Activated CD8-positive, alpha-beta T cell treated with anti-CD3 and anti-CD28 coated beads, Interleukin-2, amount 10 ng/mL, durations not matched to agents 7 days and 5 days (primary cell): ENCODE data around the gene TPM4. TPM values are rescaled to one million over a fixed set of nuclear protein-coding genes. Genes with fewer than 3 reads are reported as not detected.
A peak's percentile ranks its signal among the peaks of the same experiment; 100 is the strongest.

Experiments used
- ATAC-seq: fragments of 150-1000 bp; cut with Tn5 transposase; one replicate; pipeline ENCODE4 v1.10.0; 2021; ENCODE audit warnings: moderate library complexity
- CTCF ChIA-PET: fragments of 350-600 bp; sonication (Branson Sonifier 250); formaldehyde crosslinking; loops from one replicate; lab custom pipeline; 2021; ENCODE audit warnings: antibody characterized with exemption; lab: Charles Lee
- POLR2A ChIA-PET: fragments of 350-600 bp; sonication (Branson Sonifier 250); formaldehyde crosslinking; loops from one replicate; lab custom pipeline; 2021; ENCODE audit warnings: antibody characterized with exemption; lab: Charles Lee
- DNase-seq: peaks from one replicate; pipeline ENCODE4 v3.0.0-alpha.2; 2020
- H3K27ac Mint-ChIP-seq: one replicate; pipeline ENCODE4 v1.8.0; 2021; ENCODE audit warnings: mild to moderate bottlenecking, mixed read lengths
- H3K27me3 Mint-ChIP-seq: one replicate; pipeline ENCODE4 v1.8.0; 2021; ENCODE audit warnings: low read depth, mixed read lengths
- H3K36me3 Mint-ChIP-seq: one replicate; pipeline ENCODE4 v1.8.0; 2021; ENCODE audit warnings: low read depth, mixed read lengths
- H3K4me1 Mint-ChIP-seq: one replicate; pipeline ENCODE4 v1.8.0; 2021; ENCODE audit warnings: low read depth, mixed read lengths
- H3K4me3 Mint-ChIP-seq: one replicate; pipeline ENCODE4 v1.8.0; 2021; ENCODE audit warnings: mild to moderate bottlenecking, mixed read lengths
- H3K9me3 Mint-ChIP-seq: one replicate; pipeline ENCODE4 v1.8.0; 2022; ENCODE audit warnings: mixed read lengths; ENCODE audit not compliant: insufficient read depth
- total RNA-seq, 2 experiments: library from RNA; stranded (reverse); gene quantifications; one replicate each; pipeline ENCODE4 v1.2.3, GENCODE V29; 2021

The TPM4 gene
- total RNA-seq, 2 experiments from 2014 or later, result 424 to 436 TPM

DNA sequence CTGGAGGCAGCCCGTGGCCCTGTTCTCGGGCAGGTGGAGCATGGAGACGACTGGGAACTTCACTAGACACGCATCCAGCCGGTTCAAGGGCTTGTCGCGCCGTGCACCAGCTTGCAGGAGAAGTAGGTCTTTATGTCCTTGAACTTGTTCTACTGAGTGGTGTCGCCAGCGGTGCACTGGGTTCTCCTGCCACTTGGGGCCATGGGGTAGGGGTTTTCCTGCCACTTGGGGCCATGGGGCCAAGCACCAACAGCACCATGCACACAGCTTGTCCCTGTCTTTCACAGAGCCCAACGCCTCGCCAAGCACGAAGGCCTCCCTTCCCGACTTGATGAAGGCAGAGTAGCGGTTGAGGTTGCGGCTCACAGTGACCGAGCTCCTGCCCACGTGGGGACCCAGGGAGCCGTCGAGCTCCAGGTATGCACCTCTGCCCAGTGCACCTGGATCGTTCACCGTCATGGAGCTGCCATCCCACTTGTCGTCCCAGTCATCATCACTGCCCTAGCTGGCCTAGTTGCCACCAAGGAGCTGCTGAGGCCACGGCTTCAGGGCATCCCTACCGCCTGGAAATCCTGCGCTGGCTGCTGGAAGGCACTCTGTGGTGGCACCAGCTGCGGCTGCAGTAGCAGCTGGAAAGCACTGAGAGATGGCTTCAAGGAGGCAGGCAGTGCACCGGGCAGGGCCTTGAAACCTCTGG lies 40.5 kb upstream of the TPM4 start:
- DNase-seq (no peak), ATAC-seq (no peak)
- H3K4me3 Mint-ChIP-seq, result no peak overlapping the region
- no peaks in the 10 kb centered on the region for H3K36me3 Mint-ChIP-seq
- CTCF ChIA-PET, result interaction anchor here (0.6 kb wide), 1 partner anchor 406 kb away, joined by 3 read pairs; no protein-coding TSS in a partner anchor
- peaks cover 2% of the 10 kb centered on the region for H3K27me3 Mint-ChIP-seq
- POLR2A ChIA-PET, result no interaction called here
- peaks cover 7% of the 10 kb centered on the region for H3K4me1 Mint-ChIP-seq
- H3K9me3 Mint-ChIP-seq, result no peaks in the 10 kb centered on the region
- no peak overlapping the region for H3K27ac Mint-ChIP-seq

DNA sequence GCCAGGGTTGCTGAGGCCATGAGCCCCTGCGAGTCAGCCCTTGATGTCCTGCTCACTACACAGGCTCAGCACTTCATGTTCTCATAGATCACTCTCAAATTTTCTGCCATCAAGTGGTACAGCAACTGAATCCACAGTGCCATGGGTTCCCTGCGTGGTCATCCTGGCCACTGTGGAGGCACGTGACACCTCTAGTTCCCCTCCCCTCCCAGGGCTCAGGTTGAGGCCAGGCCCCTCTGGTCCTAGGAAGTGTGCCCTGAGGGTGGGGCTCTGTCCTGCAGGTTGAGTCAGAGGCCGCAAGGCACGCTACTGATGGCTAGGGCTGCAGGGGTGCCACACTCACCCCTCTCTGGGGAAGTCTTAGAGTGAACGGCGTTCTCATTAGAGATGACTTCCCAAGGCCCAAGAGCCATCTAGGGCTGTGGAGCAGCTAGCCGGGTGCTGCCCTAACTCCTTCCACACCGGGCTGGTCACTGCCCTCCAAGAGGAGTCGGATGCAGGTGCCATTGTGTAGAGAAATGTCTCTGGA lies 39.8 kb upstream of the TPM4 start:
- peaks cover 12% of the 10 kb centered on the region for H3K4me1 Mint-ChIP-seq
- H3K27ac Mint-ChIP-seq, result no peak overlapping the region
- no peaks in the 10 kb centered on the region for H3K36me3 Mint-ChIP-seq
- ChIA-PET CTCF (no interaction called here), POLR2A (no interaction called here)
- H3K9me3 Mint-ChIP-seq, result no peaks in the 10 kb centered on the region
- ATAC-seq (no peak), DNase-seq (no peak)
- H3K4me3 Mint-ChIP-seq, result no peak overlapping the region
- H3K27me3 Mint-ChIP-seq, result peaks cover 2% of the 10 kb centered on the region

DNA sequence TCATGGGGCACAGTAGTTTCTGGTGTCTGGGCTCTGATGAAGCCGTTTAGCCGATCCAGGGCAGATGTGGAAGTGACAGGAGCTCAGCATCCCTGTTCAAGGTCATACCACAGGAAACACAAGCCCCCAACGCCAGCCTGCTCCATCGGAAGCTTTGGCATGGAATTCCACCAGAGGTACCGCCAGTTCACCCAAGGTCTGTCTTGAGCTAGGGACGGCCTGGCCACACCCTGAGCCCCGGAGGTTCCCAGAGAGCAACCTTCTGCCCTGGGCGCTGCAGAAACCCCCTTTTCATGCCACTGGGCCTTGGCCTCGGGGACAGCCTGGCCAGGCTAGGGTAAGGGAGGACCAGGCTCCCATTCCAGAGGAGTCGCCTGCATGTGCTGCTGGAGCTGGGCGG lies 39.4 kb upstream of the TPM4 start:
- H3K36me3 Mint-ChIP-seq, result no peaks in the 10 kb centered on the region
- no peak overlapping the region for H3K27ac Mint-ChIP-seq
- no peak for ATAC-seq
- DNase-seq, result no peak
- H3K4me3 Mint-ChIP-seq, result no peak overlapping the region
- peaks cover 2% of the 10 kb centered on the region for H3K27me3 Mint-ChIP-seq
- H3K9me3 Mint-ChIP-seq, result no peaks in the 10 kb centered on the region
- peaks cover 17% of the 10 kb centered on the region for H3K4me1 Mint-ChIP-seq
- CTCF ChIA-PET, result no interaction called here
- POLR2A ChIA-PET, result no interaction called here

DNA sequence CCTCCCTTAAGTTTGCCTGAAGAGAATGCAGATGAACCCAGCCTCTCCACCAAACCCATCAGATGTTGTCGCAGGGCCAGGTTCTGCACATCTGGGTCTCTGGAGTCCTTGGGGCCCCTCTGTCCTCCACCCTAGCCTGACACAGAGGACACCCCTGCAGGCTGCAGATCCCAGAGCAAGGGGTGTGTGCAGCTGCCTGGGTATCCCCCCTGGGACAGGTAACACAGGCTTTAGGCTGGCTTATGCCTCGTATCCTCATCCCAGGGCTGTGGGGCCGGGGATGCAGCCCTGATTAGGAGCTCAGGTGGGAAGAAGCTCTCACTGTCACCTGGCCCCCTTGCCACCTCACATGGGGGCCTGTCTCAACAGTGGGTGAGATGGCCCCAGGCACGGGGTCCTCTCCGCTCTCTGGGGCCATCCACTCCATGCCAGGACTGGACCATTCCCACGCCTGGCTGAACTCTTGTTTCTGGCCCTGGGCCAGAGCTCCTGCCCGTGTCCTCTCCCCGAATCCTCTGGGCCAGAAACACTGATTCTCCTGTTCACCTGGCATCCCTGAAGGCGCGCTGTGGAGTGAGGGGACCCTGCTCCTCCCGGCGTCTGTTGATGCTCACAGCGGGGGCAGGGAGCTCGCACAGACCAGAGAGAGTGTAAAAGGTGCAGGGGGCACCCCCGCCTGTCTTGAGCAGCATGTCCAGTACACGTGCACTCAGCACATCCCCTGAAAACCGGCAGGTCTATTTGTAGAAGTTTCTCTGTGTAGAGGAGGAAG lies 38.7 kb upstream of the TPM4 start:
- ATAC-seq (no peak), DNase-seq (no peak)
- Mint-ChIP-seq H3K4me3 (no peak overlapping the region), H3K27ac (no peak overlapping the region), H3K4me1 (peaks cover 17% of the 10 kb centered on the region), H3K27me3 (peaks cover 5% of the 10 kb centered on the region), H3K36me3 (no peaks in the 10 kb centered on the region), H3K9me3 (no peaks in the 10 kb centered on the region)
- CTCF ChIA-PET, result no interaction called here
- POLR2A ChIA-PET, result no interaction called here

DNA sequence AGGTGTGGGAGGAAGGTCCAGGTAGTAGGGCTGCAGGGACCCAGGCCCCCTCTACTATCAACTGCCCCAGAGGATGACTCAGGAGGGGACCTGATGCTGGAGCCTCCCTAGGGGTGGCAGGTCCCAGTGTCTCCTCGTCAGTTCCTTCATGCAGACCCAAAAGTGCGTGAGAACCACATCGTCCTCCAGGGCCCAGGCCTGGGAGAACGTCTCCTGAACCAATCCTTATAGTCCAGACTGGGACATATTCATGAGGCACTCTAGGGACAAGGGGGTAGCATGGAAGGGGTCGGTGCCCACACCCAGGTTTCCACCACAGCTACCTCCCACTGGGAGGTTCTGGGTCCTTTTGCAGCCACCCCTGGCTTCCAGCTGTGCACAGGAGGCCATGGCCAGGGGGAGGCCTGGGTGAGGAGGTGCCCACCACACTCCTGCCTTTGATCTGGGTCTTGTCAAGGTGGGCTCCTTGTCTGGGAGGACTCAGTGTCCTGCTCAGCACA lies 38.0 kb upstream of the TPM4 start:
- ATAC-seq, result no peak
- CTCF ChIA-PET, result no interaction called here
- Mint-ChIP-seq H3K9me3 (no peaks in the 10 kb centered on the region), H3K36me3 (no peaks in the 10 kb centered on the region), H3K4me1 (peaks cover 17% of the 10 kb centered on the region), H3K27me3 (peaks cover 9% of the 10 kb centered on the region), H3K27ac (no peak overlapping the region), H3K4me3 (no peak overlapping the region)
- DNase-seq, result no peak
- POLR2A ChIA-PET, result no interaction called here

DNA sequence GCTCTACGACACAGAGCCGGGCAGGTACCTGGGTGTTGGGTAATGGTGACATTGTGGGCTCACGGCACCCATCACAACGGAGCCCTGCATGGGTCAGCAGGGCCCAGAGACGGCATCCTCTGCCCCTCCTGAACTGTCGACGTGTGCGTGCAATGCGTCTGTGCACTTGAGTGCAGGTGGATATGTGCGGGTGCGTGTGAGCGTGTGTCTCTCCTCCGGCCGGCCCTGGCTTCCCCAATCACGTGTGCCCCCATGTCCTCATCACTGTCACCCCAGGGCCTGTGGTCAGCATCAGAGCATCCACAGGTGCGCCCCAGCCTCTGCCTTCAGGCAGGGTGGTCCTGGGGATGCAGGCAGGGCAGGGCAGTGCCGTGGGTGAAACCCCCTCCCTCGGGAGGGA lies 37.2 kb upstream of the TPM4 start:
- Mint-ChIP-seq H3K27ac (no peak overlapping the region), H3K4me1 (peaks cover 17% of the 10 kb centered on the region), H3K9me3 (no peaks in the 10 kb centered on the region), H3K27me3 (peaks cover 14% of the 10 kb centered on the region), H3K4me3 (no peak overlapping the region), H3K36me3 (no peaks in the 10 kb centered on the region)
- no peak for DNase-seq
- ATAC-seq, result no peak
- ChIA-PET CTCF (interaction anchor here (3.6 to 4.0 kb wide), 3 partner anchors 22 to 146 kb away, joined by 38 to 49 read pairs (median 44); partner anchors contain the start of gene FAM32A), POLR2A (no interaction called here)

DNA sequence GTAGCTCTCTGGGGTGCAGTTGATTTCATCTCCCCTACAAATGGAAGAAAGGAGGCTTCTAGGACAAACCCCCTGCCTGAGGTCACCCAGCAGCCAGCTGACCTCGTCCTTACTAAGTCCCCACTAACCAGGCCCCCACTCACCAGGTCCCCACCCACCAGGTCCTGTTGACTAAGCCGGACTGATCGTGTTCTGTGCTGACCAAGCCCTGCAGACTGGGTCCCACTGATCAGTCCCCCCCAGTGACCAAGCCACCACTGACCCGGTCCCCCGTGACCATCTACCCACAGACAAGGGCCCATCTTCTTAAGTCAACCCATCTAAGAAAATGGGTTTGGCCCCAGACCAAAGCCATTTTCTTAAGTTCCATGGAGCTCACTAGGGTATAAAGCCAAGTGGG lies 36.8 kb upstream of the TPM4 start:
- ATAC-seq (no peak), DNase-seq (no peak)
- peaks cover 17% of the 10 kb centered on the region for H3K4me1 Mint-ChIP-seq
- CTCF ChIA-PET, result interaction anchor here (1.4 to 4.0 kb wide), 5 partner anchors 22 to 228 kb away, joined by 4 to 49 read pairs (median 38); partner anchors contain the start of gene FAM32A
- H3K4me3 Mint-ChIP-seq, result no peak overlapping the region
- H3K9me3 Mint-ChIP-seq, result no peaks in the 10 kb centered on the region
- H3K27ac Mint-ChIP-seq, result no peak overlapping the region
- POLR2A ChIA-PET, result no interaction called here
- H3K36me3 Mint-ChIP-seq, result no peaks in the 10 kb centered on the region
- H3K27me3 Mint-ChIP-seq, result peaks cover 14% of the 10 kb centered on the region

DNA sequence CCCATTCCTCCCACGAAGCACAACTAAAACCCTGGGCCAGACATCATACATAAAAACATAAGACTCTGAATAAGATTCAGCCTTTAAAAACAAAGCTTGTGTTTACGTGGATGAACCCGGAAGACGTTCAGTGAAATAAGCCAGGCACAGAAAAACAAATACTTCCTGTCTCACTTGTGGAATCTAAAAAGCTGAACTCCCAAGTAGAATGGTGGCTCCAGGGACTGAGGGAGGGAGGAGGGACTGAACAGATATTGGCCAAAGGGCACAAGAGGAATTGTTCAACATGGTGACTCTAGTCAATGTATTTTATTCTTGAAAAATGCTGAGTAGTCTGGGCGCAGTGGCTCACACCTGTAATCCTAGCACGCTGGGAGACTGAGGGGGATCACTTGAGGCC lies 35.7 kb upstream of the TPM4 start:
- no peaks in the 10 kb centered on the region for H3K9me3 Mint-ChIP-seq
- peaks cover 17% of the 10 kb centered on the region for H3K4me1 Mint-ChIP-seq
- CTCF ChIA-PET, result interaction anchor here (0.8 to 4.0 kb wide), 28 partner anchors 11 to 411 kb away, joined by 3 to 49 read pairs (median 8); partner anchors contain the start of genes AP1M1, FAM32A, HSH2D and RAB8A
- H3K4me3 Mint-ChIP-seq, result no peak overlapping the region
- no peaks in the 10 kb centered on the region for H3K36me3 Mint-ChIP-seq
- POLR2A ChIA-PET, result interaction anchor here (1.8 kb wide), 1 partner anchor 145 kb away, joined by 6 read pairs; the partner anchor contains the start of gene FAM32A
- H3K27ac Mint-ChIP-seq, result peak overlapping the region; percentile 18
- H3K27me3 Mint-ChIP-seq, result peaks cover 14% of the 10 kb centered on the region
- no peak for ATAC-seq
- no peak for DNase-seq

DNA sequence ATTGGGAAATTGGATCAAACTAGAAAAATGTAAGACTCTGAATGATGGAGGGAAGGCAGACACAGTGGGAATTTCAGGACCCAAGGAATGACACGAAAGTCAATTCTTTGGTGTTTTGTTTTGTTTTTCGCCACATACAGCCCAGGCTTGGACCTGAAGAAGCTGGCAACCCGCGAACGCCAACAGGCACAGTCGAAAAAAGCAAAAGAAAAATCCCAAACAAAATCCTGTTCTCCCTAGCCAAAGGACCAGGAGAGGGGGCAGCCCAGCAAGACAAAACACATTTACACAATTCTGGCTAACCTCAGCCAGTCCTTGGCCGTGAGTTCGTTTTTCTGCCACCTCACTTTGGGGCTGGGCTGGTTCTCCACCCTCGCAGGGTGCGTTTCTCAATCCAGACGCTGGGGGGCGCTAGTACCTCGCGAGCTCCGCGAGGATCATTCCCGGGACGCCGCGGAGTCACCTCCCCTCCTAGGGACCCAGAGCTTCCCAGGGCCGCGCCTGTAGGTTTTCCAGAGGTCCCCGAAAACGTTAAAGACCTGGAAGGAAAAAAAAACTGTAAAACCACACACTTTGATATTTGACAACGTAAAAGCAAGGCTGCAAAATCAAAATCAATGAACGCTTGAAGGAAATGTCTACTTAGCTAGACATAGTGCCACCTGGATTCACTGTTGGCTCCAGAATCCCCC lies 34.9 kb upstream of the TPM4 start:
- ChIA-PET CTCF (interaction anchor here (0.6 to 4.0 kb wide), 56 partner anchors 9 to 421 kb away, joined by 3 to 49 read pairs (median 4); partner anchors contain the start of genes AP1M1, FAM32A, HSH2D and RAB8A), POLR2A (interaction anchor here (0.6 to 1.8 kb wide), 5 partner anchors 68 to 161 kb away, joined by 3 to 6 read pairs (median 4); partner anchors contain the start of genes FAM32A and HSH2D)
- ATAC-seq (peak; percentile 80), DNase-seq (peak; percentile 81)
- Mint-ChIP-seq H3K4me1 (peaks cover 17% of the 10 kb centered on the region), H3K36me3 (no peaks in the 10 kb centered on the region), H3K4me3 (peak overlapping the region; percentile 38), H3K27ac (peak overlapping the region; percentile 39), H3K9me3 (no peaks in the 10 kb centered on the region), H3K27me3 (peaks cover 14% of the 10 kb centered on the region)

DNA sequence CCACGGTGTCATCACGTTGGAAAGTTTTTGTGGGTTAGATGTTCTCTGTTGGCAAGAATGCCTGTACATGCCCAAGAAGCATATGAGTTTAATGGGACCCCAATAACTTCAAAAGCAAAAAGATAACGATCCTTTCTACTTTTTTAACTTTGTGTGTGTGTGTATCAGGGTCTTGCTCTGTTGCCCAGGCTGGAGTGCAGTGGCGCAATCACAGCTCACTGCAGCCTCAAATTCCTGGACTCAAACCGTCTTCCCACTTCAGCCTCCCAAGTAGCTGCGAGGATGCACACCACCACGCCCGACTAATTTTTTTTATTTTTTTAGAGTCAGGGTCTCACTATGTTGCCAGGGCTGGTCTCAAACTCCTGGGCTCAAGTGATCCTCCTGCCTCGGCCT lies 34.3 kb upstream of the TPM4 start:
- Mint-ChIP-seq H3K27me3 (peaks cover 14% of the 10 kb centered on the region), H3K4me3 (no peak overlapping the region), H3K27ac (no peak overlapping the region), H3K9me3 (no peaks in the 10 kb centered on the region), H3K36me3 (no peaks in the 10 kb centered on the region), H3K4me1 (peaks cover 17% of the 10 kb centered on the region)
- ChIA-PET POLR2A (interaction anchor here (0.6 to 1.8 kb wide), 4 partner anchors 68 to 143 kb away, joined by 3 to 6 read pairs (median 4); partner anchors contain the start of genes FAM32A and HSH2D), CTCF (interaction anchor here (0.6 to 4.0 kb wide), 52 partner anchors 9 to 421 kb away, joined by 3 to 49 read pairs (median 5); partner anchors contain the start of genes AP1M1, FAM32A, HSH2D and RAB8A)
- DNase-seq (no peak), ATAC-seq (no peak)
